ENCODE measurements around the gene ITGAX.

The ITGAX gene

DNA sequence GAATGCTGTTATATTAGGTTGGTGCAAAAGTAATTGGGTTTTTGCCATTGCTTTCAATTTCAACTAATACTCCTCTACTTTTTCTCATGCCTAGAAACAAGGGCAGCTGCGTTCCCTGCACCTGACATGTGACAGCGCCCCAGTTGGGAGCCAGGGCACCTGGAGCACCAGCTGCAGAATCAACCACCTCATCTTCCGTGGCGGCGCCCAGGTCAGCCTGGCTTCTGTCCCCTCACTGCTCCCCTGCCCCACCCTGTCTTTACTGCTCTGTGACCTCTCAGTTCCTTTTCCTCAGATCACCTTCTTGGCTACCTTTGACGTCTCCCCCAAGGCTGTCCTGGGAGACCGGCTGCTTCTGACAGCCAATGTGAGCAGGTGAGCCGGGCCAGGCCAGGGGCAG is 21.7 kb downstream of the ITGAX start:
- DNase-seq, result no peak

DNA sequence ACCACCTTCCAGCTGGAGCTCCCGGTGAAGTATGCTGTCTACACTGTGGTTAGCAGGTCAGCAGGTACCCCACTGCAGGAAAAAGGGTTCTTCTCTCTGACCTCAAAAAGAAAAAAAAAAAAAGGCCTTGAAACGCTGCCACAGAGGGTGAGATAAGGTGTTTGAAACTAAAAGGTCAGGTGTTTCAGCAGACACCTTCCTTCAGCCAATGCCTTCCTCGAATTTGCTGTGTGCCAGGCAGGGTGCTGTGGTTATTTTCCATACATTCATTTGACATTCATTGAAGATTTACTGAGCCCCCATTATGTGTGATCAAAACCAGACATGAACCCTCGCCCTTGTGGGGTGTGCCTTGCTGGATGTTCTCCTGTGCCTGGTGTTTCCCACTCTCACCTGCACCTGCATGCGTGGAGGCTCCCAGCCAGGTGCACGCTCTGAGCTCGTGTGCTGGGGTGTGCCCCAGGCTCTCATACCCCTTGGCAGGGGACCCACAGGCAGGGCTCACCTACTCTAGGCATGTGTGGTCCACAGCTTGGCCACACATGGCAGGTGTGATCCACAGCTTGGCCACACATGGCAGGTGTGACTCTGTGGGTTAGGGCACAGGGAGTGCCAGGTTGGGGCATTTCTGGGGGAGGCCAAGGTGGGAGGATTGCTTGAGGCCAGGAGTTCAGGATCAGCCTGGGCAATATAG is 22.4 kb downstream of the ITGAX start:
- DNase-seq, result no peak

GRCh38 chr16:31380201-31380600 is 25.2 kb downstream of the ITGAX start:
- no peak for DNase-seq

DNA sequence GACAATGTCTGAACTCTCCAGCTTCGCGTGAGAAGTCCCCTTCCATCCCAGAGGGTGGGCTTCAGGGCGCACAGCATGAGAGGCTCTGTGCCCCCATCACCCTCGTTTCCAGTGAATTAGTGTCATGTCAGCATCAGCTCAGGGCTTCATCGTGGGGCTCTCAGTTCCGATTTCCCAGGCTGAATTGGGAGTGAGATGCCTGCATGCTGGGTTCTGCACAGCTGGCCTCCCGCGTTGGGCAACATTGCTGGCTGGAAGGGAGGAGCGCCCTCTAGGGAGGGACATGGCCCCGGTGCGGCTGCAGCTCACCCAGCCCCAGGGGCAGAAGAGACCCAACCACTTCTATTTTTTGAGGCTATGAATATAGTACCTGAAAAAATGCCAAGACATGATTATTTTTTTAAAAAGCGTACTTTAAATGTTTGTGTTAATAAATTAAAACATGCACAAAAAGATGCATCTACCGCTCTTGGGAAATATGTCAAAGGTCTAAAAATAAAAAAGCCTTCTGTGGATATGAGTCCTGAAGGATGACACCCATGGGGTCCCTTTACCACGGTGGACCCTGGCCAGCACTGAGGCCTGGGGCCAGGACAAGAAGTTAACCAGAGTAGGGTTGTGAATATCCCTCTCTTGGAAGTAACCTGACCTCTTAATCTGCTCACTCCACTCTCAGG is 27.6 kb downstream of the ITGAX start:
- peak; percentile 38 for DNase-seq

DNA sequence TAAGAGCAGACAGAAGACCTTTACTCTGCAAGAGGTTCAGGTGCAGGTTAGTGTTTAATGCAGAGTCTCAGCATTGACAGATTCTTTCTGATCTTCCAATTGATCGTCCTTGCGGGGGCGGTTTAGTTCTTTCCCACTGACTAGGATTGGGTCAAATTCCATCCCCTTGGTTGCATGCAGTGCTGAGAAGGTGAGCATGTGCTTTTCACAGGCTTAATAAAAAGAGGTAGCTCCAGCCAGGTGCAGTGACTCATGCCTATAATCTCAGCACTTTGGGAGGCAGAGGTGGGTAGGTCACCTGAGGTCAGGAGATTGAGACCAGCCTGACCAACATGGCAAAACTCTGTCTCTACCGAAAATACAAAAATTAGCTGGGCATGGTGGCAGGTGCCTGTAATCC is 30.7 kb downstream of the ITGAX start:
- DNase-seq, result no peak

GRCh38 chr16:31386157-31386984 is 31.4 kb downstream of the ITGAX start:
- no peak for DNase-seq

DNA sequence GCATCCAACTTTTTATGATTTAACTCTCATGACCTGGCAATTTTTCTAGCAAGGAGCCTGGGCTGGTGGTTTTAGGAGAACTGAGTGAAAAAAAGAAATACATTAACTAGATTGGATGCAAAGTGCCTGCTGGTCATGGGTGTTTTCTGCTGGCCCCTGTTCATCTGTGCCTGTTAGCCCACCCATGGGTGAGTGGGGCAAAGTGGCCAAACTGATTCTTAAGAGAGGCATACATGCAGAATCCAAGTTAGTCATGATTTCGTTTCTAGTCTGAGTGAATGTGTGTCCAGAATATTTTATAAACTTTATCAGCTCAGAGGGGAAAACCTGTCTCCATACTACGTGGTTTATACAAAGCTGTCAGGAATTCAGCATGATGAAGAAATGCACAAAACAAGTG is 33.6 kb downstream of the ITGAX start:
- no peak for DNase-seq

DNA sequence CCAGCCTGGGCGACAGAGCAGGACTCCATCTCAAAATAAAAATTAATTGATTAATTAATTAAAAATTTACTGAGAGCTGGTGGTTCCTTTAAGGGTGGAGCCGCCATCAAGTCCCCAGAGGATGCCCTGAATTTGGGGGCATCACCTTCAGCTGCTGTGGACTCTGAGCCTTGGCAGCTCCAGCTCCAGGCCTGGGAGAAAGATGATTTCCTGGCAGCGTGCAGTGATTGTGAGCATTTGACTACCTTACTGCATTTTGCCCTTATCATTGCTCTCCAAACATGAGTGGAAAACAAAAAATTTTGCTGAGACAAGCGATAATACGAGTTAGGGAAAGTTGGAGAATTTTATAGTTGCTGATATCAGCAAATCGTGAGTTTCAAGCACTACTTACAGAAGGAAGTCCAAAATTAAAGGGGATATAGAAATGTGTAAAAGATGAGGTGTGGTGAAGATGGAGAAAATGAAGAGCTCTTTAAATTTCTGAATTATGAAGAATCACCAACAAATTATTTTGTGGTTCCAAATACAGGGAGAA is 35.6 kb downstream of the ITGAX start:
- no peak for DNase-seq

GRCh38 chr16:31393056-31393455 is 38.1 kb downstream of the ITGAX start, which contains the start of gene ITGAD:
Gene ITGAD, plus strand, starts transcription at chr16:31393335. Its CDS starts 26 bp downstream, at chr16:31393361.
- DNase-seq, result no peak

DNA sequence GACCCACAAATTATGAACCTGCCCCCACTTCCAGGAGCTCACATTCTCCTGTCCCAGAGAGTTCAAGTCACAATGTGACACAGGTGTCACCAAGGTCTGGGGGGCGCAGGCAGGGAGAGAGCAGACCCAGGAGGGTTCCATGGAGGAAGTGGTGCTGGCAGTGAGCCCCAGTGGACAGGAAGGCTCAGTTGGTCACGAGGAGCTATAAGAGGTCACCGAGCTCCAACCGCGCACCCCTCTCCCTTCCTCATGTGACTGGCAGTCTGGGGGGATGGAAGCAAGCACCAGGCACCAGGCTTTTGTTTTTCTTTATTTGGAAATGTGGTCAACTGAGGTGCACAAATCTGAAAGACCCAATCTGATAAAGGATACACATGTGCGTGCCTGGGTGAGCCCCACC is 40.7 kb downstream of the ITGAX start:
- no peak for DNase-seq

DNA sequence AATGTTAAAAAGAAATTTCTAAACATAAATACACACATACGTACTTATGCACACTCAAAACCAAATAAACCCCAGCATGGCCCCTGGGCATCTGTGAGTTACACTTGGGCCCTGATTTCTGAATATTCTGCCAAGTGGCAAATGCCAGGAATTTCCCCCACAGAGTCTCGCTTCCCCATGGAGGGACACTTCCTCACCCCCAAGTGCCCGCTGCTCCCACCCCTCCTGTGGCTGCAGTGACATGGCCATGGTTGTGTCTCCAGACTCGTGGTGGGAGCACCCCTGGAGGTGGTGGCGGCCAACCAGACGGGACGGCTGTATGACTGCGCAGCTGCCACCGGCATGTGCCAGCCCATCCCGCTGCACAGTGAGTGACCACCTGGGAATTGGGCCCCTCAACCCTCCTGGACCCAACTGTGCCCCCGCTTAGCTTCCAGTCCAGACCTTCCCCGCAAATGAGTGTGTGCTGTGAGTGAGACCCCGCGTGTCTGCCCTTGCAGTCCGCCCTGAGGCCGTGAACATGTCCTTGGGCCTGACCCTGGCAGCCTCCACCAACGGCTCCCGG is 42.2 kb downstream of the ITGAX start:
- DNase-seq, result no peak

GRCh38 chr16:31397701-31398100 is 42.7 kb downstream of the ITGAX start:
- no peak for DNase-seq

- no peak for DNase-seq
Measured at GRCh38 chr16:31400191-31400590, 45.2 kb downstream of the ITGAX start.

- no peak for DNase-seq
Measured at GRCh38 chr16:31401436-31401835, 46.5 kb downstream of the ITGAX start.

GRCh38 chr16:31402687-31403086 is 47.7 kb downstream of the ITGAX start:
- DNase-seq, result no peak

GRCh38 chr16:31403590-31404352 is 48.8 kb downstream of the ITGAX start:
- DNase-seq, result no peak

- no peak for DNase-seq
Measured at GRCh38 chr16:31404353-31405064, 49.5 kb downstream of the ITGAX start.

GRCh38 chr16:31407406-31407805 is 52.4 kb downstream of the ITGAX start:
- DNase-seq, result no peak

DNA sequence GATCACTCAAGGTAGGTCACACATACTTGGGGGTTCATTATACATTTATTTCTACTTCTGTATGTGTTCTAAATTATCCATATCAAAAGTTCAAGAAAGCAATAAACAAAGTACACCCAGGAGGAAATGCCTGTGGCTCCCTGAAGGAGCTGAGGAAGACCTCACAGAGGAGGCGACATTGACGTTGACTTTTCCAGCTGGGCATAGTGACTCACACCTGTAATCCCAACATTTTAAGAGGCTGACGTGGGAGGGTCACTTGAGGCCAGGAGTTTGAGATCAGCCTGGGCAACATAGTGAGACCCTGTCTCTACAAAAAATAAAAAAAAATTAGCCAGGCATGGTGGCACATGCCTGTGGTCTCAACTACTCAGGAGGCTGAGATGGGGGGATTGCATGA is 54.5 kb downstream of the ITGAX start:
- no peak for DNase-seq

- no peak for DNase-seq
Measured at GRCh38 chr16:31410082-31410481, 55.1 kb downstream of the ITGAX start.

DNA sequence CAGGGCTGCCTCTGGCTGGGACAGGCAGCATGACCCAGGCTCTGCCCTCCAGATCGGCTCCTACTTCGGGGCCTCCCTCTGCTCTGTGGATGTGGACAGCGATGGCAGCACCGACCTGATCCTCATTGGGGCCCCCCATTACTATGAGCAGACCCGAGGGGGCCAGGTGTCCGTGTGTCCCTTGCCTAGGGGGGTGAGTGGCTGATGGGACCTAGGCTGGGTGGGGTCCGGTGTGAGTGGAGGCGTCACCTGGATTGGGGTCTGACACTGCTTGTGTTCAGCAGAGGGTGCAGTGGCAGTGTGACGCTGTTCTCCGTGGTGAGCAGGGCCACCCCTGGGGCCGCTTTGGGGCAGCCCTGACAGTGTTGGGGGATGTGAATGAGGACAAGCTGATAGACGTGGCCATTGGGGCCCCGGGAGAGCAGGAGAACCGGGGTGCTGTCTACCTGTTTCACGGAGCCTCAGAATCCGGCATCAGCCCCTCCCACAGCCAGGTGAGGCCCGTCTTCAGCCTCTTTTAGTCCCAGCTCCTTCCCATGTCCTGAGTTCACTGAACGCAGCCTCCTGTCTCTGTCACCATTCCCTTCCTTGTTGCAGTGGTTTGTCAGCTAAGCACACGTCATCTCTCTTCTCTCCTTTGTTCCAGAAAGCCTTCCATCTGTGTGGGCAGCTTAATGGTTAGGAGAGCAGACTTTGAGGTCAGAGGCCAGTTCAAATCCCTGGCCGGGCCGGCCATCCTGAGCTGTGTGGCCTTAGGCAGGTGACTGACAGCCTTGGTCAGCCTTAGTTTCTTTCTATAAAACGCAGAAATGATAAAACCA is 56.3 kb downstream of the ITGAX start:
- DNase-seq, result no peak

Data from activated T-cell treated with anti-CD3 and anti-CD28 coated beads for 4 hours (primary cell).